Panc1 (cell line): ENCODE measurements around the gene ARL6IP4. TPM values are rescaled to one million over a fixed set of nuclear protein-coding genes. Genes with fewer than 3 reads are reported as not detected.

Source experiments
- ATAC-seq: fragments of 200-7000 bp; cut with Tn5 transposase; 2 replicates; pipeline ENCODE4 v1.9.1; 2020; ENCODE audit warnings: mild to moderate bottlenecking, moderate library complexity
- BruUV-seq: library from RNA; stranded (reverse); fragments of 400-500 nt; replicated peaks from 2 replicates; lab custom pipeline; 2021; lab: Mats Ljungman, UMichigan
- CTCF ChIA-PET: fragments of 300-600 bp; sonication (Branson Sonifier 250); formaldehyde crosslinking; loops from one replicate; lab custom pipeline; 2022; ENCODE audit warnings: antibody characterized with exemption; lab: Charles Lee
- POLR2A ChIA-PET: fragments of 300-600 bp; sonication (Branson Sonifier 250); formaldehyde crosslinking; loops from one replicate; lab custom pipeline; 2022; ENCODE audit warnings: antibody characterized with exemption; lab: Charles Lee
- DNase-seq: peaks from one replicate; pipeline ENCODE4 v3.0.0-alpha.2; 2010; ENCODE audit warnings: low read depth, low spot score
- H3K27ac ChIP-seq: 2 replicates; pipeline ENCODE4 v1.5.1; 2011; ENCODE audit warnings: mild to moderate bottlenecking, low read length, inconsistent platforms
- H3K27me3 ChIP-seq: fragments of 200-500 bp; sonication (Bioruptor generic); 2 replicates; pipeline ENCODE4 v1.6.0; 2014; ENCODE audit warnings: low read length, inconsistent platforms; ENCODE audit not compliant: control insufficient read depth, insufficient read depth
- H3K36me3 ChIP-seq: fragments of 200-500 bp; sonication (Bioruptor generic); 2 replicates; pipeline ENCODE4 v1.5.1; 2014; ENCODE audit warnings: inconsistent platforms, mild to moderate bottlenecking, low read length, moderate library complexity; ENCODE audit not compliant: control insufficient read depth, insufficient read depth
- H3K4me1 ChIP-seq: 2 replicates; pipeline ENCODE4 v1.5.1; 2011; ENCODE audit warnings: inconsistent platforms, mild to moderate bottlenecking, low read length, moderate library complexity; ENCODE audit not compliant: control insufficient read depth, insufficient read depth
- H3K4me3 ChIP-seq, 2 experiments: 2 replicates each; pipeline ENCODE4 v1.5.1; 2011 to 2012; ENCODE audit warnings: low read depth in 2 of 2, low read length in 2 of 2, mild to moderate bottlenecking in 2 of 2, inconsistent platforms in 1 of 2, moderate library complexity in 1 of 2
- H3K9me3 ChIP-seq: fragments of 200-500 bp; sonication (Bioruptor generic); 2 replicates; pipeline ENCODE4 v1.5.1; 2014; ENCODE audit warnings: low read depth, mild to moderate bottlenecking, inconsistent platforms, low read length, moderate library complexity; ENCODE audit not compliant: control insufficient read depth, insufficient read depth
- CTCF ChIP-seq: fragments of 450-650 bp; IDR thresholded peaks from 2 replicates; pipeline ENCODE4 v1.5.1; 2017; ENCODE audit warnings: mild to moderate bottlenecking
- POLR2AphosphoS5 ChIP-seq: IDR thresholded peaks from 2 replicates; pipeline ENCODE4 v1.6.1; 2012; ENCODE audit warnings: mild to moderate bottlenecking, low read depth, low read length, moderate library complexity
- REST ChIP-seq, 2 experiments: IDR thresholded peaks; 2 replicates each; pipeline ENCODE4 v1.6.1; 2011 to 2012; ENCODE audit warnings: low read depth in 2 of 2, control low read depth in 1 of 2, low read length in 1 of 2, mild to moderate bottlenecking in 1 of 2, moderate library complexity in 1 of 2; ENCODE audit not compliant: insufficient read depth in 1 of 2
- SIN3A ChIP-seq: IDR thresholded peaks from 2 replicates; pipeline ENCODE4 v1.6.1; 2012; ENCODE audit warnings: low read depth, mild to moderate bottlenecking, low read length, moderate library complexity, borderline replicate concordance; ENCODE audit not compliant: insufficient read depth
- TCF7L2 ChIP-seq: IDR thresholded peaks from 2 replicates; pipeline ENCODE4 v1.6.1; 2011; ENCODE audit warnings: mild to moderate bottlenecking, low read depth, low read length, inconsistent platforms
- in situ Hi-C: cut with HindIII; loops from 2 replicates; pipeline ENCODE4 v1.10.0; 2016; ENCODE audit warnings: low sequenced_read_pairs, low pct_unique_long_range_greater_than_20kb
- intact Hi-C: fragments of 100-400 bp; cut with micrococcal nuclease; formaldehyde crosslinking; loops from one replicate; pipeline ENCODE4 v1.10.0; 2022; ENCODE audit not compliant: unreplicated experiment
- total RNA-seq: library from RNA; stranded (reverse); gene quantifications from one replicate; pipeline ENCODE4 v1.2.1, GENCODE V29; 2021; ENCODE audit not compliant: unreplicated experiment

ARL6IP4 gene
- total RNA-seq, 1 experiment from 2014 or later: 184 TPM

GRCh38 chr12:123027726-123028445, 47.4 kb downstream of the ARL6IP4 start:
- intact Hi-C loops: no loop called here
- Histone ChIP-seq H3K4me1 (peaks cover 10% of the 10 kb centered on the region), H3K36me3 (no peaks in the 10 kb centered on the region), H3K4me3 (no peak overlapping the region), H3K27ac (no peak overlapping the region), H3K27me3 (no peaks in the 10 kb centered on the region), H3K9me3 (no peaks in the 10 kb centered on the region)
- no TSS peak for BruUV-seq
- DNase-seq (no peak), ATAC-seq (no peak)
- no peak for TF ChIP-seq REST (IDR thresholded peaks at IDR 0.05; ENCODE audit: insufficient read depth in 1 of 2, low read depth in 2 of 2, low read length in 1 of 2)
- no peak for TF ChIP-seq POLR2AphosphoS5
- no peak for TF ChIP-seq SIN3A
- TF ChIP-seq TCF7L2: no peak
- TF ChIP-seq CTCF: no peak
- ChIA-PET POLR2A (interaction anchor here (0.6 kb wide), 1 partner anchor 212 kb away, joined by 9 read pairs; no protein-coding TSS in a partner anchor), CTCF (interaction anchor here (0.7 kb wide), 1 partner anchor 14 kb away, joined by 3 read pairs; no protein-coding TSS in a partner anchor)
- in situ Hi-C loops: no loop called here

GRCh38 chr12:123028475-123028874, 48.0 kb downstream of the ARL6IP4 start:
- ATAC-seq: no peak
- in situ Hi-C loops: no loop called here
- CTCF ChIA-PET: interaction anchor here (0.7 kb wide), 1 partner anchor 15 kb away, joined by 4 read pairs; no protein-coding TSS in a partner anchor

More at GRCh38 chr12:123028475-123028874, 48.0 kb downstream of the ARL6IP4 start:
- Histone ChIP-seq H3K4me1 (peaks cover 10% of the 10 kb centered on the region), H3K36me3 (no peaks in the 10 kb centered on the region), H3K4me3 (no peak overlapping the region), H3K27me3 (no peaks in the 10 kb centered on the region), H3K9me3 (no peaks in the 10 kb centered on the region), H3K27ac (no peak overlapping the region)
- POLR2A ChIA-PET: interaction anchor here (0.6 kb wide), 1 partner anchor 212 kb away, joined by 9 read pairs; no protein-coding TSS in a partner anchor
- TF ChIP-seq SIN3A (no peak), TCF7L2 (no peak), CTCF (no peak), POLR2AphosphoS5 (no peak), REST (IDR thresholded peaks at IDR 0.05; ENCODE audit: insufficient read depth in 1 of 2, low read depth in 2 of 2, low read length in 1 of 2) (no peak)
- BruUV-seq: no TSS peak
- intact Hi-C loops: no loop called here
- no peak for DNase-seq
